Neutrophil (primary cell): ENCODE results near the gene UBALD1.

Experiments used
- H3K27ac ChIP-seq: fragments of 200-600 bp; sonication (generic); 2 replicates; pipeline ENCODE4 v1.5.1; 2016; ENCODE audit warnings: mild to moderate bottlenecking, moderate library complexity
- H3K27me3 ChIP-seq: fragments of 200-600 bp; sonication (generic); 2 replicates; pipeline ENCODE4 v1.6.0; 2016; ENCODE audit warnings: mild to moderate bottlenecking
- H3K36me3 ChIP-seq: fragments of 200-600 bp; sonication (generic); 2 replicates; pipeline ENCODE4 v1.5.1; 2017
- H3K4me1 ChIP-seq, 2 experiments: fragments of 200-600 bp in 1 of 2; sonication (generic) in 1 of 2; 1 replicate in 1 of 2; 2 replicates in 1 of 2; pipeline versions ENCODE4 v1.5.1 to v1.6.1; 2013 to 2016; ENCODE audit warnings: low read depth in 1 of 2, low read length in 1 of 2, mild to moderate bottlenecking in 1 of 2, moderate library complexity in 1 of 2; ENCODE audit not compliant: control insufficient read depth in 1 of 2, insufficient read depth in 1 of 2
- H3K4me3 ChIP-seq, 2 experiments: fragments of 200-600 bp in 1 of 2; sonication (generic) in 1 of 2; 1 replicate in 1 of 2; 2 replicates in 1 of 2; pipeline ENCODE4 v1.5.1; 2013 to 2016; ENCODE audit warnings: low read depth in 1 of 2, low read length in 1 of 2, mild to moderate bottlenecking in 1 of 2, moderate library complexity in 1 of 2
- H3K9me3 ChIP-seq: fragments of 200-600 bp; sonication (generic); 2 replicates; pipeline ENCODE4 v1.5.1; 2016
- TF ChIP-seq, protein P1 (sequence below): fragments of 200-600 bp; sonication (generic); IDR thresholded peaks from 2 replicates; pipeline ENCODE4 v1.5.1; 2016; ENCODE audit warnings: antibody characterized with exemption

The UBALD1 gene

DNA sequence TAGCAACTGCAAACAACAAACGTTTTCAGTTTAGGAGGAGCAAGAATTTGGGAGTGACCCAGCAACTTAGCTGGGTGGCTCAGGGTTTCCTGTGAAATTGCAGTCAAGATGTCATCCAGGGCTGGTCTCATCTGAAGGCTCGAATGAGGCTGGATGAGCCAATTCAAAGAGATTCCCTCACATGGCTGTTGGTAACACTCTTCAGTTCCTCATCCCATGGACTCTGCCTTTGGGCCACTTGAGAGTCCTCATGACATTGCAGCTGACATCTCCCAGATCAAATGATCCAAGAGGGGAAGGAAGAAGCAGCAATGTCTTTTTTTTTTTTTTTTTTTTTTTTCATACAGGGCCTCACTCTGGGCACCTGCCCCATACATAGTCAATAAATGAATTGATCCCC is 26.3 kb downstream of the UBALD1 start:
- H3K9me3 ChIP-seq: no peaks in the 10 kb centered on the region
- no peak overlapping the region for H3K4me3 ChIP-seq
- H3K27ac ChIP-seq: no peak overlapping the region
- H3K36me3 ChIP-seq: no peaks in the 10 kb centered on the region
- TF ChIP-seq, protein P1, sequence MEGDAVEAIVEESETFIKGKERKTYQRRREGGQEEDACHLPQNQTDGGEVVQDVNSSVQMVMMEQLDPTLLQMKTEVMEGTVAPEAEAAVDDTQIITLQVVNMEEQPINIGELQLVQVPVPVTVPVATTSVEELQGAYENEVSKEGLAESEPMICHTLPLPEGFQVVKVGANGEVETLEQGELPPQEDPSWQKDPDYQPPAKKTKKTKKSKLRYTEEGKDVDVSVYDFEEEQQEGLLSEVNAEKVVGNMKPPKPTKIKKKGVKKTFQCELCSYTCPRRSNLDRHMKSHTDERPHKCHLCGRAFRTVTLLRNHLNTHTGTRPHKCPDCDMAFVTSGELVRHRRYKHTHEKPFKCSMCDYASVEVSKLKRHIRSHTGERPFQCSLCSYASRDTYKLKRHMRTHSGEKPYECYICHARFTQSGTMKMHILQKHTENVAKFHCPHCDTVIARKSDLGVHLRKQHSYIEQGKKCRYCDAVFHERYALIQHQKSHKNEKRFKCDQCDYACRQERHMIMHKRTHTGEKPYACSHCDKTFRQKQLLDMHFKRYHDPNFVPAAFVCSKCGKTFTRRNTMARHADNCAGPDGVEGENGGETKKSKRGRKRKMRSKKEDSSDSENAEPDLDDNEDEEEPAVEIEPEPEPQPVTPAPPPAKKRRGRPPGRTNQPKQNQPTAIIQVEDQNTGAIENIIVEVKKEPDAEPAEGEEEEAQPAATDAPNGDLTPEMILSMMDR: no peak
- peaks cover 4 to 5% of the 10 kb centered on the region in 2 experiments for H3K4me1 ChIP-seq
- peaks cover 16% of the 10 kb centered on the region for H3K27me3 ChIP-seq

DNA sequence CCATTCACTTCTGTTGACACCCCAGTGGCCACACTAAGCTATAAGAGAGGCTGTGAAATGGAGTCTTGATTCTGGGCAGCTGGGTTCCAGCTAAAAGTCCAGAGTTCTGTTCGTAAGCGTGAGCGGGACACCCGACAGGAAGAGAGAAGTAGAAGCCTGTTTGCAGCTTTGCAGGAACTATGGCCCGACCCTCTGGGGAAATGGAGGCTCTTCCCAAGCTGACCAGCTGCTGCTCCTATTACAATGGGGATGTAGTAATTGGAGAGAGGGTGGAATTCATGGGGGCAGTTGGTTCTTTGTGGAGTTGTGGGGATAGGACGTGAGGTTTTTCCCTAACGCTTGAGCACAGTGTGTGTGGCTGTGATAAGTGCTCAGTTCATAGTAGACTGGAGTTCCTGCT is 28.4 kb downstream of the UBALD1 start:
- peaks cover 4 to 5% of the 10 kb centered on the region in 2 experiments for H3K4me1 ChIP-seq
- H3K27ac ChIP-seq: no peak overlapping the region
- H3K36me3 ChIP-seq: no peaks in the 10 kb centered on the region
- TF ChIP-seq, protein P1: no peak
- H3K4me3 ChIP-seq: no peak overlapping the region
- peaks cover 16% of the 10 kb centered on the region for H3K27me3 ChIP-seq
- H3K9me3 ChIP-seq: no peaks in the 10 kb centered on the region

DNA sequence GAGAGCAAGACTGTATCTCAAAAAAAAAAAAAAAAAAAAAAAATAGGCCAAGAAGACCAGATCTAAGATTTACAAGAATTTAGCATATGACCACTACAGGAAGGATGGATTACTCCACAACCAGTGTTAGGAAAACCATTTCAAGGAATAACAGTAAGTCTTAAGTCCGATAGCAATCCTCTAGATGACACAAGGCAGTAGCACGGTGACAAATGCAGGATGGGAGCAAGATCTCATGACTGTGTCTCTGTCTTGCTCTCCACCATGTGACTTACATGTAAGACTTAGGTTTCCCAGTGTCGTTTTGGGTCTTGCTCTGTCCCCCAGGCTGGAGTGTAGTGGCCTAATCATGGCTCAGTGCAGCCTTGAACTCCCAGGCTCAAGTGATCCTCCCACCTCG is 30.8 kb downstream of the UBALD1 start:
- no peak overlapping the region for H3K4me3 ChIP-seq
- H3K27ac ChIP-seq: no peak overlapping the region
- no peaks in the 10 kb centered on the region for H3K36me3 ChIP-seq
- H3K9me3 ChIP-seq: no peaks in the 10 kb centered on the region
- peaks cover 4 to 5% of the 10 kb centered on the region in 2 experiments for H3K4me1 ChIP-seq
- H3K27me3 ChIP-seq: peaks cover 16% of the 10 kb centered on the region
- TF ChIP-seq, protein P1: no peak

DNA sequence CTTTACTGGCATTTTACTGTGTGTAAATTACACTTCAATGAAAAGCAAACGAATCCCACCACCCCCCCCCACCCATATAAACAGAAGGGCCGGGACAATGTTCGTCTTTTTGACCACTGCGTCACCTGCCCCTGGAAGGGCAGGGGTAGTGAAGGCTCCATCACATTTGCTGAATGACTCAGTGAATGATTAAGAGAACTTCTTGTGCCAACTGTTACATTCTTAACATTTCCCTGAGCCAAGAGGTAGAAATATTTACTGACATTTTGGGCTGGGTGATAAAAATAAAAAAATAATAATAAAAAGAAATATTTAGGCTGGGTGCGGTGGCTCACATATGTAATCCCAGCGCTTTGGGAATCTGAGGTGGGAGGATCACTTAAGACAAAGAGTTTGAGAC is 34.4 kb downstream of the UBALD1 start:
- TF ChIP-seq, protein P1: no peak
- Histone ChIP-seq H3K4me3 (no peak overlapping the region), H3K27ac (no peak overlapping the region), H3K36me3 (no peaks in the 10 kb centered on the region), H3K27me3 (no peaks in the 10 kb centered on the region), H3K9me3 (no peaks in the 10 kb centered on the region), H3K4me1 (peaks cover 4 to 5% of the 10 kb centered on the region in 2 experiments)

DNA sequence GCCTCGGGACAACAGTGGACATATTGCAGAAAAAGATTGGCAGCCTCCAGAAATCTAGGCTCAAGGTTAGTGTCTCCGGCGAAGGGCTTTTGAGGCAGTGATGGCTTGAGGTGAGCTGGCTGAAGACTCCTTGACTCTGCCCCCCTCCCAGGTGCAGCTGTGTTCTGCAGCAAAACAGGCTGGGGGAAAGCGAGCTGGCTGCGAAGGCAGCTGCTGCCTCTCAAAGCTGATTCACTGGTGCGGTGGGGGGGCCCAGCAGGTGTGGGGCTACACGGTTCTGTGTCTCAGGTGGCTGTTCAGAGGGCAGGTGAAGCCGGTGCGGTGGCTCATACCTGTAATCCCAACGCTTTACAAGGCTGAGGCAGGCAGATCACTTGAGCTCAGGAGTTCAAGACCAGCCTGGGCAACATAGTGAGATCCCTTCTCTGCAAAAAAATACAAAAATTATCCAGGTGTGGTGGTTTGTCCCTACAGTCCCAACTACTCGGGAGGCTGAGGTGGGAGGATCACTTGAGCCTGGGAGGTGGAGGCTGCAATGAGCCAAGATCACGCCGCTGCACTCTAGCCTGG is 35.6 kb downstream of the UBALD1 start:
- no peaks in the 10 kb centered on the region for H3K36me3 ChIP-seq
- TF ChIP-seq, protein P1: no peak

More for the DNA sequence above, 35.6 kb downstream of the UBALD1 start:
- no peak overlapping the region for H3K4me3 ChIP-seq
- no peak overlapping the region for H3K27ac ChIP-seq
- H3K4me1 ChIP-seq: peaks cover 3 to 8% of the 10 kb centered on the region in 2 experiments
- no peaks in the 10 kb centered on the region for H3K9me3 ChIP-seq
- H3K27me3 ChIP-seq: no peaks in the 10 kb centered on the region
